Measurements from ENCODE around the gene HADH.

- no peak for TF ChIP-seq EZH2 (IDR thresholded peaks at IDR 0.05; ENCODE audit: insufficient read depth, poor library complexity, severe bottlenecking)
- TF ChIP-seq EZH2phosphoT487 (IDR thresholded peaks at IDR 0.05; ENCODE audit: insufficient read depth, low read depth), result no peak
Observed at GRCh38 chr4:108047199-108047598, 57.5 kb downstream of the HADH start.
